Liver (tissue), 3 donors: ENCODE results near the gene FEM1B.

Source experiments
- GABPA ChIP-seq, 2 donors: IDR thresholded peaks in 1 of 2; conservative IDR thresholded peaks in 1 of 2; 2 replicates each; pipeline ENCODE4 v1.6.1; 2016; ENCODE audit warnings: antibody characterized with exemption in 2 of 2, mild to moderate bottlenecking in 1 of 2, moderate library complexity in 1 of 2
- JUND ChIP-seq, 2 donors: IDR thresholded peaks; 2 replicates each; pipeline ENCODE4 v1.6.1; 2016; ENCODE audit warnings: antibody characterized with exemption in 2 of 2
- RAD21 ChIP-seq, 2 donors: IDR thresholded peaks; 2 replicates each; pipeline ENCODE4 v1.6.1; 2016; ENCODE audit warnings: antibody characterized with exemption in 2 of 2, mild to moderate bottlenecking in 2 of 2
- TAF1 ChIP-seq: conservative IDR thresholded peaks from 2 replicates; pipeline ENCODE4 v1.6.1; 2016; ENCODE audit warnings: antibody characterized with exemption, mild to moderate bottlenecking
- TF ChIP-seq, protein P1 (sequence below): fragments of 150-350 bp; IDR thresholded peaks from 2 replicates; pipeline ENCODE4 v1.5.1; 2017; ENCODE audit warnings: improper control_type of control experiment, low read depth, low read length; ENCODE audit not compliant: missing input control
- TF ChIP-seq, protein P2 (sequence below): IDR thresholded peaks from 2 replicates; pipeline ENCODE4 v1.6.1; 2016; ENCODE audit warnings: antibody characterized with exemption
- donor health status: healthy.
- donor health status: healthy.

DNA sequence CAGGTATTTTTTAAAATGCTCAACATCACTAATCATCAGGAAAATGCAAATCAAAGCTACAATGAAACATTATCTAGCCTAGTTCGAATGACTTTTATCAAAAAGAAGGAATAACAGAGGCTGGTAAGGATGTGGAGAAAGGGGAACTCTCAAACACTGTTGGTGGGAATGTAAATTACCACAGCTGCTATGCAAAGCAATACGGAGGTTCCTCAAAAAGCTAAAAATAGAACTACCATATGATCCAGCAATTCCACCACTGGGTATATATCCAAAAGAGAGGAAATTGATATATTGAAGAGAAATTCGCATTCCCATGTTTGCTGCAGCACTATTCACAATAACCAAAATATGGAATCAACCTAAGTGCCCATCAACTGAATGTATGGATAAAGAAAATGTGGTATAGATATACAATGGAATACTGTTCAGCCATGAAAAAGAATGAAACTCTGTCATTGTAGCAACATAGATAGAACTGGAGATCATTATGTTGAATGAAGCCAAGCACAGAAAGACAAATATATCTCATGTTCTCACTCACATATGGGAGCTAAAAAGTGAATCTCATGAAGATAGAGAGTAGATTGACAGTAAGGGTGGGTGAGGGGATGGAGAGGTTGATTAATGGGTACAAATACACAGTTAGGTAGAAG, 28.4 kb upstream of the FEM1B start:
- TF ChIP-seq, protein P1, sequence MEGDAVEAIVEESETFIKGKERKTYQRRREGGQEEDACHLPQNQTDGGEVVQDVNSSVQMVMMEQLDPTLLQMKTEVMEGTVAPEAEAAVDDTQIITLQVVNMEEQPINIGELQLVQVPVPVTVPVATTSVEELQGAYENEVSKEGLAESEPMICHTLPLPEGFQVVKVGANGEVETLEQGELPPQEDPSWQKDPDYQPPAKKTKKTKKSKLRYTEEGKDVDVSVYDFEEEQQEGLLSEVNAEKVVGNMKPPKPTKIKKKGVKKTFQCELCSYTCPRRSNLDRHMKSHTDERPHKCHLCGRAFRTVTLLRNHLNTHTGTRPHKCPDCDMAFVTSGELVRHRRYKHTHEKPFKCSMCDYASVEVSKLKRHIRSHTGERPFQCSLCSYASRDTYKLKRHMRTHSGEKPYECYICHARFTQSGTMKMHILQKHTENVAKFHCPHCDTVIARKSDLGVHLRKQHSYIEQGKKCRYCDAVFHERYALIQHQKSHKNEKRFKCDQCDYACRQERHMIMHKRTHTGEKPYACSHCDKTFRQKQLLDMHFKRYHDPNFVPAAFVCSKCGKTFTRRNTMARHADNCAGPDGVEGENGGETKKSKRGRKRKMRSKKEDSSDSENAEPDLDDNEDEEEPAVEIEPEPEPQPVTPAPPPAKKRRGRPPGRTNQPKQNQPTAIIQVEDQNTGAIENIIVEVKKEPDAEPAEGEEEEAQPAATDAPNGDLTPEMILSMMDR, result no peak
- TF ChIP-seq JUND (IDR thresholded peaks at IDR 0.05) (no peak), TAF1 (no peak), GABPA (IDR thresholded peaks at IDR 0.05 in 1 of 2, conservative IDR thresholded peaks at IDR 0.05 in 1 of 2) (no peak), RAD21 (IDR thresholded peaks at IDR 0.05) (no peak)
- TF ChIP-seq, protein P2, sequence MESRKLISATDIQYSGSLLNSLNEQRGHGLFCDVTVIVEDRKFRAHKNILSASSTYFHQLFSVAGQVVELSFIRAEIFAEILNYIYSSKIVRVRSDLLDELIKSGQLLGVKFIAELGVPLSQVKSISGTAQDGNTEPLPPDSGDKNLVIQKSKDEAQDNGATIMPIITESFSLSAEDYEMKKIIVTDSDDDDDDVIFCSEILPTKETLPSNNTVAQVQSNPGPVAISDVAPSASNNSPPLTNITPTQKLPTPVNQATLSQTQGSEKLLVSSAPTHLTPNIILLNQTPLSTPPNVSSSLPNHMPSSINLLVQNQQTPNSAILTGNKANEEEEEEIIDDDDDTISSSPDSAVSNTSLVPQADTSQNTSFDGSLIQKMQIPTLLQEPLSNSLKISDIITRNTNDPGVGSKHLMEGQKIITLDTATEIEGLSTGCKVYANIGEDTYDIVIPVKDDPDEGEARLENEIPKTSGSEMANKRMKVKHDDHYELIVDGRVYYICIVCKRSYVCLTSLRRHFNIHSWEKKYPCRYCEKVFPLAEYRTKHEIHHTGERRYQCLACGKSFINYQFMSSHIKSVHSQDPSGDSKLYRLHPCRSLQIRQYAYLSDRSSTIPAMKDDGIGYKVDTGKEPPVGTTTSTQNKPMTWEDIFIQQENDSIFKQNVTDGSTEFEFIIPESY, result no peak
